ENCODE results near the gene PIAS4.

DNA sequence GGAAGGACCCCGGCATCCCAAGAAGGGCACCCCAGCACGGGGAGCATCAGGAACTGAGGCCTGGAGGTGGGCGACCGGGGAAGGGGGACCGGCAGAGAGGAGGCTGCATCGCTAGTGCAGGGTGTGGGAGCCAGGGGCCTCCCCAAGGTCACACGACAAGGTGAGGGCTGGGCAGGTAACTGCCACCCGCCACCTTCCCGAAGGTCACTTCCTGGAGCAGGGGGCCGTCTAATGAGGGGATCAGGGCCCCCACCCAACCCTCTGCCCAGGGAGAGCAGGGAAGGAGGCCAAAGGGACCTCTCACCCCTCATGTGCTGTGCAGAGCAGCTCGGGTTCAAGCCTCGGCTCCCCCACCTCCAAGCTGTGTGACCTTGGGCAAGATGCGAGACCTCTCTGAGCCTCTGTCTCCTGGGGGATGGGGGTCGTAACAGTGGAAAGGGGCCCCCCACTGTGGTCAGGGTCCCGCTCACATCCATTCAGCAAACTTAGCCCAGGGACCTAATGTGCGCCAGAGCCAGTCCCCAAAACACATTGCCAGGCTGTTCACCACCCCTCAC, 53.2 kb downstream of the PIAS4 start:
- TF ChIP-seq, protein P1, sequence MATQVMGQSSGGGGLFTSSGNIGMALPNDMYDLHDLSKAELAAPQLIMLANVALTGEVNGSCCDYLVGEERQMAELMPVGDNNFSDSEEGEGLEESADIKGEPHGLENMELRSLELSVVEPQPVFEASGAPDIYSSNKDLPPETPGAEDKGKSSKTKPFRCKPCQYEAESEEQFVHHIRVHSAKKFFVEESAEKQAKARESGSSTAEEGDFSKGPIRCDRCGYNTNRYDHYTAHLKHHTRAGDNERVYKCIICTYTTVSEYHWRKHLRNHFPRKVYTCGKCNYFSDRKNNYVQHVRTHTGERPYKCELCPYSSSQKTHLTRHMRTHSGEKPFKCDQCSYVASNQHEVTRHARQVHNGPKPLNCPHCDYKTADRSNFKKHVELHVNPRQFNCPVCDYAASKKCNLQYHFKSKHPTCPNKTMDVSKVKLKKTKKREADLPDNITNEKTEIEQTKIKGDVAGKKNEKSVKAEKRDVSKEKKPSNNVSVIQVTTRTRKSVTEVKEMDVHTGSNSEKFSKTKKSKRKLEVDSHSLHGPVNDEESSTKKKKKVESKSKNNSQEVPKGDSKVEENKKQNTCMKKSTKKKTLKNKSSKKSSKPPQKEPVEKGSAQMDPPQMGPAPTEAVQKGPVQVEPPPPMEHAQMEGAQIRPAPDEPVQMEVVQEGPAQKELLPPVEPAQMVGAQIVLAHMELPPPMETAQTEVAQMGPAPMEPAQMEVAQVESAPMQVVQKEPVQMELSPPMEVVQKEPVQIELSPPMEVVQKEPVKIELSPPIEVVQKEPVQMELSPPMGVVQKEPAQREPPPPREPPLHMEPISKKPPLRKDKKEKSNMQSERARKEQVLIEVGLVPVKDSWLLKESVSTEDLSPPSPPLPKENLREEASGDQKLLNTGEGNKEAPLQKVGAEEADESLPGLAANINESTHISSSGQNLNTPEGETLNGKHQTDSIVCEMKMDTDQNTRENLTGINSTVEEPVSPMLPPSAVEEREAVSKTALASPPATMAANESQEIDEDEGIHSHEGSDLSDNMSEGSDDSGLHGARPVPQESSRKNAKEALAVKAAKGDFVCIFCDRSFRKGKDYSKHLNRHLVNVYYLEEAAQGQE (IDR thresholded peaks at IDR 0.05; ENCODE audit: low read depth, low read length): no peak
- TF ChIP-seq CHD2 (IDR thresholded peaks at IDR 0.05; ENCODE audit: borderline replicate concordance, low read depth, low read length): 0 out of 2 replicates have a peak, but pooled peaks have one; percentile 14
- no peak for TF ChIP-seq BMI1 (IDR thresholded peaks at IDR 0.05; ENCODE audit: borderline replicate concordance)
- TF ChIP-seq FOXM1 (IDR thresholded peaks at IDR 0.05; ENCODE audit: low read depth, low read length): no peak
- TF ChIP-seq JUND (IDR thresholded peaks at IDR 0.05; ENCODE audit: low read depth, low read length): no peak
- TF ChIP-seq EZH2 (IDR thresholded peaks at IDR 0.05; ENCODE audit: borderline replicate concordance, control insufficient read depth, low read depth, low read length): no peak
